ENCODE measurements around the gene PNPLA3.
A peak's percentile ranks its signal among the peaks of the same experiment; 100 is the strongest.

PNPLA3 gene

GRCh38 chr22:43968614-43969013 lies 45.0 kb downstream of the PNPLA3 start:
- no peak for DNase-seq

GRCh38 chr22:43969021-43969878 lies 45.6 kb downstream of the PNPLA3 start:
- DNase-seq = no peak

GRCh38 chr22:43969989-43970755 lies 46.6 kb downstream of the PNPLA3 start:
- DNase-seq = no peak

DNA sequence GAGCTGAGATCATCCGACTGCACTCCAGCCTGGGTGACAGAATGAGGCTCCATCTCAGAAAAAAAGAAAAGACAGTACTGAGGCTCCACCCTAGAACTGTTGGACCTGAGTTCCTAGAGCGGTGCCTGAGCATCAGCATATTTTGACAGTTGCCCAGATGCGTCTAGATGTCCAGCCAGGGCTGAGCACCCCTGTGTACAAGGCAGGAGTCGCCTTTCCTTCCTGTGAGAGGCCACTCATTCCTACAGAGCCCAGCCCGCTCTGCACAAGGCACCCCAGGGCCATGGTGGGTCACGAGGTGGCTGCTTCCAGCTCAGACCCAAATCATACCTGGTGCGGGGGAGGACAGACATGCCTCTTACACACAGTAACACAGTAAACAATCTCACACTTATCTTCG lies 47.5 kb downstream of the PNPLA3 start:
- no peak for DNase-seq

DNA sequence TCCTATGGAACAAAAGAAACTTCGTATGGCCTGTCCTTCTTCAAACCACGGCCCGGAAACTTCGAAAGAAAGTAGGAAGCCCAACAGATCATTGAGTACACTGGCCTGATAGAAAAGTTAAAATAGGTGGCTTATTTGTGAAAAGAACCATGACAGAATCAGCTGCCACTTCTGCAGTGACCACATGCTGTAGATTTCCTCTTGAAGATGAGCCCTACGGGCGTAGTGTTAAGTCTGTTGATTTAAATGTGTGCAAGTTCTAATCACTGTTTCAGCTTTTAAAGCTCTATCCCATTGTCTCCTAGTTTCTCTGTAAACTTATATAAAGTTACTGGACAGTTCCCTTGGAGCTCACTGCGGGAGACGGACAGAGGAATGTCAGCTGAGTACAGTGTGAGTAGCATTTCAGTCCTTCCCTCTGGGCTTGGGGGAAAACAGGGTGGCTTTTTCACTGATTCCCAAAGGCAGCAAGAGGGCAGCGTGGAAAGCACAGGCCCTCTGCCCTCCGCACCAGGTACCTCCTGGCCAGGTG lies 49.4 kb downstream of the PNPLA3 start:
- DNase-seq = no peak

DNA sequence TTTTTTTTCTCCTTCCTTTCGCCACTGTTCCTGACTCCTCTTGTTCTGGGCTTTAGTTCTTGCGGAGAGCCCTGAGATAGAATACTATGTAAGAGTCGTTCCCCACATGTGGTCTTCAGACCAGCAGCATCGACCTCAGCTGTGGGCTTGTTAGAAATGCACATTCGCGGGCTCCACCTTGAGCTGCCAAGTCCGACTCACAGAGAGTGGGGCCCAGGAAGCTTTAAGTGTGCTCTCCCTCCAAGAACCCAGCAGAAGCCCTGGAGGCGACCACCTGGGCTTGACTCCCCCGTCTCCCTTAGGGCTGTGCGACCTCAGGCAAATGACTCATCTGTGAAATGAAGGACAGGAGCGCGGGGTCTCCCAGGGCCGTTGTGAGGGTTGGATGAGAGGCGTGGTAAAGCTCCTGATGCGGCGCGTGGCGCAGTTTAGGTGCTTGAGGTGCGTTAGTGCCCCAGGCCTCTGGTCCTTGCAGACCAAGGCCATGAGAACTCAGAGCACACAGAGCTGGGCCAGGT lies 50.5 kb downstream of the PNPLA3 start:
- DNase-seq = no peak

DNA sequence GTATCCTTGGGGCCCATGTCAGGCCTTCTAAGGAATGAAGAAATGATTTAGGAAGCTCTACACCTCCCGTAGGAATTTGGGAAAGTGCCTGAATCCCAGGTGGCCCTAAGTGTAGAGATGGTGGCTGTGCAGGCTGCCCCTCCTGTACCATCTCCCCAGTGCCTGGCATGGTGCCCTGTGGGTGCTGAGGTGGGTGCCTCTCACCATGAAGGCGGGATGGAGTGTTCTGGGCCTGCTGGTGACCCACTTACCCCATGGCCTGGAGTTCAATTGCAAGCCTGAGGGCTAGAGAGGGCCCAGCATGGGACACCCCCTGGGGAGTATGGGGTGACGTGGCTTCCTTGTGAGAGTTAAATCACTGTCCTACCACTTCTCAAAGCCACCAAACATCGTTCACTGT lies 51.4 kb downstream of the PNPLA3 start:
- no peak for DNase-seq

DNA sequence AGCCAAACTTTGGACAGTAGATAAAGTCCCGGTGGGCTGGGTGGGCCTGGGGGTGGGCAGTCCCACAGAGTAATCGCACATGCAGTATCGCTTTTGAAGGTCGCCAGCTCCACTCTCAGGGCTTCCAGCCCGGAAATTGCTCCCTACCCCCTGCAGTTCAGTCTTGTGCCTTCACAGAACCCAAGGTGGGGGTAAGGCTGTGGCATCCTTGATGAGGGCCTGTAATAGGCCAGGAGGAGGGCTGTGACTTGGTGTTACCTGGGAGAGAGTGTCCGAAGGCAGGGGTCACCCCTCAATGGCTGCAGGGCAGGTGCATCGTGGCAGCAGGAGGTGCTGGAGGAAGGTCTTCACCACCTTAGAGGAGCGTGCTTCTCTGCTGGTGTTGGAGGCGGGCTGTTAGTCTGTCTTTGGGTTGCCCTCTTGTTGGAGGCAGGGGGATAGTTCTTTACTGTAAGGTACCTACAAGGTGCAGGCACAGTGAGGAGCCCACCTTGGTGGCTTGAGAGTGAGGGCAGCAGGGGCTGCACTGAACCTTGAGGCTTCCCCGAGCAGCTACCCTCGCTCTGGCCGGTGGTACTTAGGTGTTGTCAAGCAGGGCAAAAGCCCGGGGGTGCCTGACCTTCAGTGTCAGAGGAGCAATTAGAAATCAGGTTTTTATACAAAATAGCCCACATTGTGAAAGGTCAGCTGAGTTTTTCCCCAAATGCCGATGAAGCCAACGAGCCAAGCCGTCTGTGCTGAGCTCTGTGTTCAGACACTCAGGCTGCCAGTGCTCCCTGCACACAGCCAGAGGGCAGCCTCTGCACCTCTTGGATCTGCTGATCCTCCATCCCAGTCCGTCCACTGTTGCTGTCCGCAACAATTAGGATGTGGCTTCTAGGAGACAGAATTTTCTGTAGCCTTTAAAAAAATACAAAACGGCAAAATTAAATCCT lies 53.5 kb downstream of the PNPLA3 start:
- no peak for DNase-seq

DNA sequence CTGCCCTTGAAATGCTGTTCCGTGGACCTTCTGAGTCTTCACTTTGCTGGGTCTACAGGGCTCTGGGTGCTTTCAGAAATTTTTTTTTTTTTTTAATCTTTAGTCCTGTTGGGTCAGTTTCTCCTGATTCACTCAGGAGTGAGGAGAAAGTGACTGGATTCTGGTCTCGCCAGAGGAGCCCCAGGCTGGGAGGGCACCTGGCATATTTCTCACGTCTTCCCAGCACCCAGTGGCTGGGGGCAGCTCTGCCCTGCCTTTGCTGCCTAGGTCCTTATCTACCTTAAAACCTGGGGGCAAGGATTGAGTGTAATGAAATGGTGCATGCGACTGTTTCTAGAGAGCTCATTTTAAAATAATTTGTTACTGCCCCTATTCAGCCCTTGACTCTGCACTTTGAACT lies 55.0 kb downstream of the PNPLA3 start:
- no peak for DNase-seq

GRCh38 chr22:43980579-43980978 lies 57.0 kb downstream of the PNPLA3 start:
- no peak for DNase-seq

DNA sequence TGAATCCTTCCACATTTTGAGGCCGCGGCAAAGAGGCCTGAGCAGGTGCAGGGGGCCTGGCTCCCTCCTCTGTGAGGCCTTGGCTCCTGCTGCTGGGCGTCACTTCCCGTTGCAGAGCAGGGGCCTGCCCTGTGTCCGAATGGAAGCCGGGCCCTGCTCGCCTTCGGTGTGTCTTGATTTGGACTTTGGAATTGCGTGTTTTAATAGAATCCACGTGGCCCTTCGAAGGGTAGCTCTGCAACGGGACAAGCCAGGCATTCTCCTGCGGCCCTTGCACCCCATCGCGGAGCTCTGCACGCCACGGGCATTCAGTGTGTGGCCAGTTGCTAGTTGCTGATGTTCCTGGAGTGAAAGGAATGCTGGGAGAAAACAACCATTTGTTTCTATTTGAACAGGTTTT lies 57.4 kb downstream of the PNPLA3 start:
- no peak for DNase-seq

- no peak for DNase-seq
Observed at GRCh38 chr22:43983808-43984207, 60.2 kb downstream of the PNPLA3 start.

- no peak for DNase-seq
Observed at GRCh38 chr22:43985532-43985931, 61.9 kb downstream of the PNPLA3 start.

- DNase-seq = no peak
Observed at GRCh38 chr22:43988116-43988820, 64.7 kb downstream of the PNPLA3 start.

GRCh38 chr22:43988960-43989359 lies 65.4 kb downstream of the PNPLA3 start:
- no peak for DNase-seq

- DNase-seq = no peak
Observed at GRCh38 chr22:43990044-43990443, 66.4 kb downstream of the PNPLA3 start.

DNA sequence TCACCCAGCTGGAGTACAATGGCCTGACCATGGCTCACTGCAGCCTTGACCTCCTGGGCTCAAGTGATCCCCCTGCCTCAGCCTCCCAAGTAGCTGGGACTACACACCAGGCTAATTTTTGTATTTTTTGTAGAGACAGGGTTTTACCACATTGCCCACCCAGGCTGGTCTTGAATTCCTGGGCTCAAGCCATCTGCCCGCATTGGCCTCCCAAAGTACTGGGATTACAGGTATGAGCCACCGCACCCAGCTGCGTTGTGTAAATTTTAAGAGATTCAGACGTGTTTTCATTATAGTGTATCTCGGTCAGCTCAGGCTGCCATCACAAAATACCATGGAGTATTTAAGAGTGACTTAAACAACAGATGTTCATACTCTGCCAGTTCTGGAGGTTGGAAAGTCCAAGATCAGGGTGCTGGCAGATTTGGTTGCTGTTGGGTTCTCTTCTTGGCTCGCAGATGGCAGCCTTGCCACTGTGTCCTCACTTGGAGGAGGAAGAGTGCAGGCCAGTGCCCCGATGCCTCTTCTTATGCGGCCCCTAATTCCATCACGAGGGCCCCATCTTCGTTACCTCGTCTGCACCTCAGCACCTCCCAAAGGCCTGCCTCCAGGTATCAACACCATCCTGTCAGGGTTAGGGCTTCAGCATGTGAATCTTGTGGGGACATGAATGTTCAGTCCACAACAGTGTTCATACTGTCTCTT lies 67.9 kb downstream of the PNPLA3 start:
- DNase-seq = no peak

- no peak for DNase-seq
Observed at GRCh38 chr22:43992331-43992821, 68.8 kb downstream of the PNPLA3 start.

DNA sequence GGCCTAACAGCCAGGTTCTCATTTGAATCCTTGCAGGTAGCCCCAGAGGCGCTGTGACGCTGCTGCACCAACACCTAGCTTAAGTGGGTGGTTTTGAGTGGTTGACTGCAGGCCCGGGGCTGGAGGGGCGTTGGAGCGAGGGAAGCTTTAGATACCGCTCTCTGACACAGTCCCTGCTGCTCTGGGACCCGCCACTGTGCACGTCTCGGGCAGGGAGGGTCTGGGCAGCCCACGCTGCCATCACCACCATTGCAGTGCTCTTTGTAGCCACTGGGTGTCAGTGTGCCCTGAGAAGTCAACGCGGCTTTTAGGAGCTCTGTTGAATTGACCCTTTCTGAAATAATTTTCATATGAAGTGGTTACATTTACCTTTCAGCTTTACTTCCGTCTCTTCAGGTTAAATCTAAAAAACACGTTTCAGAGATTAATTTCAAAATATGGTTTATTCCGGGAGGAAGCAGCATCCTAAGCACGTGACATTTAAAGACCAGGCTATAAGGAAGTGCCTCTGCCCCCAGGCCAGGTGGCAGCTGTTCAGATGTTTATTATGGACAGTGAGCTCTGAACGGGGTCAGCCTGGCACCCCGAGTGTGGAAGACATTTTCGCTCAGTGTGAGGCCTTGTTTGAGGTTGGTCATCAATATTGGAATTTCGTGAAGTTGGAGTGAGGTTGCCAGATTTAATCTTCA lies 69.6 kb downstream of the PNPLA3 start:
- DNase-seq = peak; percentile 42

GRCh38 chr22:43994006-43994405 lies 70.4 kb downstream of the PNPLA3 start:
- no peak for DNase-seq

Measured in NCI-H2107 (cell line).